Panc1 (cell line): ENCODE measurements around the gene ANTXR1. TPM values are rescaled to one million over a fixed set of nuclear protein-coding genes. Genes with fewer than 3 reads are reported as not detected.

Experiments used
- microRNA-seq: library from miRNA; unstranded; fragments of <30 nt; microRNA quantifications from one replicate; pipeline ENCODE4 v1.1.0, GENCODE V29; 2020; ENCODE audit not compliant: unreplicated experiment
- total RNA-seq: library from RNA; stranded (reverse); gene quantifications from one replicate; pipeline ENCODE4 v1.2.1, GENCODE V29; 2021; ENCODE audit not compliant: unreplicated experiment

ANTXR1 gene
- total RNA-seq, 1 experiment from 2014 or later, result 132 TPM

Small RNA genes within 50 kb of the gene (microRNA-seq; reads per million reads assigned to microRNA genes)
- 10.2 reads per million, percentile 30 among the genes with 10 or more reads in this experiment for gene MIR3126

Other genes starting within 250 kb of the ANTXR1 start
- not detected for gene BMP10, start 141.8 kb upstream of the ANTXR1 start, total RNA-seq
- not detected for gene GKN2, start 60.3 kb upstream of the ANTXR1 start, total RNA-seq
- gene GKN1, start 38.5 kb upstream of the ANTXR1 start, total RNA-seq, result not detected